ENCODE data around the gene KREMEN2. TPM values are rescaled to one million over a fixed set of nuclear protein-coding genes. Genes with fewer than 3 reads are reported as not detected.

KREMEN2 gene
- total and polyA plus RNA-seq, 9 of the 15 experiments (the other 6 are each of a cell fraction or from before 2014, with no cell fraction given) = 0.04 to 7.7 (median 1.5) TPM; not detected in 1

DNA sequence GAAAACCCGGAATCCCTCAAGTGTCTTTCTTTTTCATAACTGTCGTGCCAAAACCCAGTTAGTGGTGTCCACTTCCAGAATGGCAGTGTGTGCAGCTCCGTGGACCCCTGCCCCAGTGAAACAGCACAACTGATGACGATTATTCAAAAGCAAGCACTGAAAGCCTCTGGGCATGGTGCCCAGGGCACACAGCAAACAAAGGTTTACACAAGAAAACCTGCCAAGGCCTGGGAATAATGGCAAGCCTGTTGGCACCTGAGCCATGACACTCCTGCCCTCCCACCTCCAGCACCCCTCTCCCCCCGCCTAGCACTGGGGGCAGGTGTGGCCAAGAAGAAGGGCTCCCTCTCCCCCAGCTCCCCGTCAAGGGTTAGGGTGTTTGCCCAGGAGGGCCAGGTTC lies 13.4 kb downstream of the KREMEN2 start:
- intact Hi-C loops (cut with micrococcal nuclease) = no loop called here
- Histone ChIP-seq H3K27me3 (ENCODE audit: control insufficient read depth in 2 of 2, insufficient read depth in 2 of 2, low read length in 2 of 2) (no peaks in the 10 kb centered on the region), H3K4me1 (replicated peaks in 1 of 2; ENCODE audit: control insufficient read depth in 2 of 2, insufficient read depth in 2 of 2, low read length in 2 of 2) (peaks cover 10 to 90% of the 10 kb centered on the region in 2 experiments), H3K4me3 (no peak overlapping the region), H3K79me2 (ENCODE audit: control insufficient read depth, insufficient read depth, low read length) (peaks cover 47% of the 10 kb centered on the region), H3K9me3 (replicated peaks; ENCODE audit: control insufficient read depth, insufficient read depth, low read depth, low read length) (no peaks in the 10 kb centered on the region), H3K36me3 (ENCODE audit: control insufficient read depth, insufficient read depth, low read length) (peaks cover 71% of the 10 kb centered on the region; the same call in 2 of the 3 replicates), H3K27ac (ENCODE audit: extremely low read depth, low read depth, low read length) (no peak overlapping the region), H3K9ac (ENCODE audit: insufficient read depth in 1 of 2, low read depth in 2 of 2, low read length in 2 of 2) (peak overlapping the region in 1 of 2 experiments; percentile 87; a peak in 2 of 4 replicates), H4K20me1 (replicated peaks; ENCODE audit: control insufficient read depth, insufficient read depth, low read length) (peaks cover 4% of the 10 kb centered on the region), H3K9me1 (ENCODE audit: control insufficient read depth, insufficient read depth, low read length) (no peaks in the 10 kb centered on the region), H3K4me2 (ENCODE audit: insufficient read depth, low read length) (no peak overlapping the region), H2AFZ (ENCODE audit: low read depth, low read length) (no peak overlapping the region)
- TF ChIP-seq ZNF436 (CRISPR knock-in tag; IDR thresholded peaks at IDR 0.05) (no peak), POLR2A (conservative IDR thresholded peaks at IDR 0.05) (0 out of 2 replicates have a peak, but pooled peaks have one; percentile 29)
- WGBS (ENCODE audit: insufficient coverage, low coverage, missing lambda C conversion rate) = 90% methylated on average over 6 of the region's 6 CpGs
- in situ Hi-C loops (cut with MboI) = no loop called here
- no peak for DNase-seq (ENCODE audit: extremely low read depth in 1 of 4, low spot score in 3 of 4)
- no peak for ATAC-seq
- CTCF ChIA-PET (ENCODE audit: low intra/inter-chr PET ratio) = no interaction called here
- POLR2A ChIA-PET = interaction anchor here (0.6 to 1.5 kb wide), 4 partner anchors 8 to 38 kb away, joined by 3 to 6 read pairs (median 3); partner anchors contain the start of gene PAQR4
- no peak for FAIRE-seq
- no TSS peak for BruUV-seq (replicated peaks)

DNA sequence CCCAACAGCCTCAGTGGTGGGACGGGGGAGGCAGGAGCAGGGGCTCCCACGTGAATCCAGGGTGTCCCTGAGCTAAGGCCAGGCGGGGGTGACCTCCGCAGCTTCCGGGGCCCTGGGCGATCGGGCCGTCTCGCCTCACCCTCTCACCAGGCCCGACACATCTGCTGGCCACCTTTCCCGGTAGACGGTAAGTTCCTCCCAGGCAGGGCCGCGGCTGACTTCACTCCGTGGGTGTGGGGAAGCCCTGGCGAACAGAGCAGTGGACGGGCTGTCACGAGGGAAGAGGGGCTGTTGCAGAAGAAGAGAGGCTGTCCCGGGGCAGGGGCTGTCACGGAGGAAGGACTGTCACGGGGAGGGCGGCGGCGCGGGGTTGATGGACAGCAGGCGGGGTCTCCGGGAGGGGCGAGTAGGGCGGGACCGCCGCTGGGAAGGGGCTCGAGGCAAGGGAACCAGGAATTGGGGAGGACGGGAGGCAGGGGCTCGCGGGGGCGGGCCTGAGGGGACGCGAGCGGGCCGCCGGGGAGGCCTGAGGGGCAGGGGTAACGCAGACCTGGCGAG lies 15.7 kb downstream of the KREMEN2 start:
- Histone ChIP-seq H3K4me1 (replicated peaks in 1 of 2; ENCODE audit: control insufficient read depth in 2 of 2, insufficient read depth in 2 of 2, low read length in 2 of 2) (peaks cover 19 to 83% of the 10 kb centered on the region in 2 experiments), H3K27ac (ENCODE audit: extremely low read depth, low read depth, low read length) (peak overlapping the region; percentile 99), H3K27me3 (ENCODE audit: control insufficient read depth in 2 of 2, insufficient read depth in 2 of 2, low read length in 2 of 2) (no peaks in the 10 kb centered on the region), H3K9ac (ENCODE audit: insufficient read depth in 1 of 2, low read depth in 2 of 2, low read length in 2 of 2) (peak overlapping the region; percentile 97 to 100), H3K36me3 (ENCODE audit: control insufficient read depth, insufficient read depth, low read length) (peaks cover 48% of the 10 kb centered on the region; the same call in 2 of the 3 replicates), H4K20me1 (replicated peaks; ENCODE audit: control insufficient read depth, insufficient read depth, low read length) (no peaks in the 10 kb centered on the region; the same call in 1 of the 2 replicates), H3K4me3 (peak overlapping the region; percentile 63), H3K79me2 (ENCODE audit: control insufficient read depth, insufficient read depth, low read length) (peaks cover 47% of the 10 kb centered on the region), H3K4me2 (ENCODE audit: insufficient read depth, low read length) (peak overlapping the region; percentile 97), H2AFZ (ENCODE audit: low read depth, low read length) (peak overlapping the region; percentile 12; the same call in 1 of the 2 replicates), H3K9me3 (replicated peaks; ENCODE audit: control insufficient read depth, insufficient read depth, low read depth, low read length) (no peaks in the 10 kb centered on the region), H3K9me1 (ENCODE audit: control insufficient read depth, insufficient read depth, low read length) (no peaks in the 10 kb centered on the region)
- in situ Hi-C loops (cut with MboI) (no loop called here), intact Hi-C loops (cut with micrococcal nuclease) (loop anchor here (2.0 to 5.0 kb wide), 3 partner anchors 52 to 107 kb away; no protein-coding TSS in a partner anchor)
- FAIRE-seq = no peak
- under 1% methylated on average over 27 of the region's 43 CpGs for WGBS (ENCODE audit: insufficient coverage, low coverage, missing lambda C conversion rate)
- ChIA-PET POLR2A (interaction anchor here (0.6 to 3.5 kb wide), 6 partner anchors 7 to 1202 kb away, joined by 3 to 23 read pairs (median 4); partner anchors contain the start of genes KREMEN2 and PAQR4), CTCF (ENCODE audit: low intra/inter-chr PET ratio) (interaction anchor here (0.6 kb wide), 1 partner anchor 40 kb away, joined by 6 read pairs; no protein-coding TSS in a partner anchor)
- TSS peak; percentile 43 for BruUV-seq (replicated peaks)
- peak; percentile 69 to 82 (median 78) for DNase-seq (ENCODE audit: extremely low read depth in 1 of 4, low spot score in 3 of 4)
- peak; percentile 39 for ATAC-seq
- TF ChIP-seq BHLHE40 (IDR thresholded peaks at IDR 0.05; ENCODE audit: low read length) = no peak
- TF ChIP-seq NFXL1 (CRISPR knock-in tag; IDR thresholded peaks at IDR 0.05) = no peak
- TF ChIP-seq, protein P1, sequence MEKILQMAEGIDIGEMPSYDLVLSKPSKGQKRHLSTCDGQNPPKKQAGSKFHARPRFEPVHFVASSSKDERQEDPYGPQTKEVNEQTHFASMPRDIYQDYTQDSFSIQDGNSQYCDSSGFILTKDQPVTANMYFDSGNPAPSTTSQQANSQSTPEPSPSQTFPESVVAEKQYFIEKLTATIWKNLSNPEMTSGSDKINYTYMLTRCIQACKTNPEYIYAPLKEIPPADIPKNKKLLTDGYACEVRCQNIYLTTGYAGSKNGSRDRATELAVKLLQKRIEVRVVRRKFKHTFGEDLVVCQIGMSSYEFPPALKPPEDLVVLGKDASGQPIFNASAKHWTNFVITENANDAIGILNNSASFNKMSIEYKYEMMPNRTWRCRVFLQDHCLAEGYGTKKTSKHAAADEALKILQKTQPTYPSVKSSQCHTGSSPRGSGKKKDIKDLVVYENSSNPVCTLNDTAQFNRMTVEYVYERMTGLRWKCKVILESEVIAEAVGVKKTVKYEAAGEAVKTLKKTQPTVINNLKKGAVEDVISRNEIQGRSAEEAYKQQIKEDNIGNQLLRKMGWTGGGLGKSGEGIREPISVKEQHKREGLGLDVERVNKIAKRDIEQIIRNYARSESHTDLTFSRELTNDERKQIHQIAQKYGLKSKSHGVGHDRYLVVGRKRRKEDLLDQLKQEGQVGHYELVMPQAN (IDR thresholded peaks at IDR 0.05; ENCODE audit: borderline replicate concordance) = peak; percentile 81
- TF ChIP-seq ZNF263 (CRISPR knock-in tag; IDR thresholded peaks at IDR 0.05; ENCODE audit: borderline replicate concordance) = 0 out of 2 replicates have a peak, but pooled peaks have one; percentile 48
- no peak for TF ChIP-seq ZNF311 (CRISPR knock-in tag; IDR thresholded peaks at IDR 0.05)
- no peak for TF ChIP-seq RBBP5 (IDR thresholded peaks at IDR 0.05; ENCODE audit: borderline replicate concordance, insufficient read depth, low read length, poor library complexity, severe bottlenecking)
- peak; percentile 57; the same call in 1 of the 2 replicates for TF ChIP-seq HDGF (IDR thresholded peaks at IDR 0.05)
- TF ChIP-seq HMG20A (CRISPR knock-in tag; conservative IDR thresholded peaks at IDR 0.05) = no peak
- TF ChIP-seq MIER1 (IDR thresholded peaks at IDR 0.05; ENCODE audit: low read depth) = no peak
- TF ChIP-seq ELF1 (tag; IDR thresholded peaks at IDR 0.05) = peak; percentile 41; the same call in 1 of the 2 replicates
- TF ChIP-seq MEIS2 (IDR thresholded peaks at IDR 0.05; ENCODE audit: partially characterized antibody) = peak; percentile 23
- 0 out of 2 replicates have a peak, but pooled peaks have one; percentile 20 for TF ChIP-seq MXI1 (IDR thresholded peaks at IDR 0.05; ENCODE audit: low read depth, low read length)
- no peak for TF ChIP-seq TFAM (CRISPR knock-in tag; conservative IDR thresholded peaks at IDR 0.05)

All from K562 (cell line).